ENCODE results near the gene TSPAN32.

The TSPAN32 gene

DNA sequence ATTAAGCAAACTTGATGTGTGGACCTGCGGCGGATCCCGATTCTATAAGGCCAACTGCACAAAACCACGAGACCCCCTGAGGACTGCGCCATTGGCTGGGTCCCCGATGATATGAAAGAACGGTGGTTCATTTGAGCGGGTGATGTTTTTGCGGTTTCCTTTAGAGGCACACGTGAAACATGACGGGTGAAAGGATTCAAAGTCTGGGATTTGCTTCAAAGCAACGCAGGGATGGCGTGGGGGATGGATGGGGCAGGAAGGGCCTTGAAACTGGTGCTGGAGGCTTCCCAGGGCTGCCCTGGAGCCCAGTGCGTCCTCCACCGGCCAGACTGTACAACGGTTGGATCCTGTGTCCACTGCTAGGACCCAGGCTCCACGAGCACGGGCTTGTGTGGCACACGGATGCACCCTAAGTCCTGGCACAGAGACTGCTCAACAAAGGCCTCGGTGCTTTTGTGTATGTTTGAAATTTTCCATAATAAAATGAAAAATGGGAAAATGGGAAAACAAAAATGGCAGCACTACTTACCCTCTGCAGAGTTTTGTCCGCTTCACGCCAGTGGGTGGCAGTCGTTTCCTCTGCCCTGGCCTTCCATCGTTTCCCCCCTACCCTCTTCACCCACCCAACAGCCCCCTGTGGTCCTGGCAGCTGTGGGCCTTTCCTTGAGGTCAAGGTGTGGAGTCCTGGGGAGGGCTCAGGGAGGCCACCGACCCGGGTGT, 35.1 kb upstream of the TSPAN32 start:
- peak; percentile 64 for ATAC-seq (ENCODE audit: insufficient read depth, low read depth)
- TF ChIP-seq EZH2 (IDR thresholded peaks at IDR 0.05; ENCODE audit: borderline replicate concordance, low read depth, low read length, severe bottlenecking) = no peak
- TF ChIP-seq, protein P1, sequence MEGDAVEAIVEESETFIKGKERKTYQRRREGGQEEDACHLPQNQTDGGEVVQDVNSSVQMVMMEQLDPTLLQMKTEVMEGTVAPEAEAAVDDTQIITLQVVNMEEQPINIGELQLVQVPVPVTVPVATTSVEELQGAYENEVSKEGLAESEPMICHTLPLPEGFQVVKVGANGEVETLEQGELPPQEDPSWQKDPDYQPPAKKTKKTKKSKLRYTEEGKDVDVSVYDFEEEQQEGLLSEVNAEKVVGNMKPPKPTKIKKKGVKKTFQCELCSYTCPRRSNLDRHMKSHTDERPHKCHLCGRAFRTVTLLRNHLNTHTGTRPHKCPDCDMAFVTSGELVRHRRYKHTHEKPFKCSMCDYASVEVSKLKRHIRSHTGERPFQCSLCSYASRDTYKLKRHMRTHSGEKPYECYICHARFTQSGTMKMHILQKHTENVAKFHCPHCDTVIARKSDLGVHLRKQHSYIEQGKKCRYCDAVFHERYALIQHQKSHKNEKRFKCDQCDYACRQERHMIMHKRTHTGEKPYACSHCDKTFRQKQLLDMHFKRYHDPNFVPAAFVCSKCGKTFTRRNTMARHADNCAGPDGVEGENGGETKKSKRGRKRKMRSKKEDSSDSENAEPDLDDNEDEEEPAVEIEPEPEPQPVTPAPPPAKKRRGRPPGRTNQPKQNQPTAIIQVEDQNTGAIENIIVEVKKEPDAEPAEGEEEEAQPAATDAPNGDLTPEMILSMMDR (IDR thresholded peaks at IDR 0.05; ENCODE audit: borderline replicate concordance, extremely low read depth, low read length, poor library complexity, severe bottlenecking) = peak; percentile 17

DNA sequence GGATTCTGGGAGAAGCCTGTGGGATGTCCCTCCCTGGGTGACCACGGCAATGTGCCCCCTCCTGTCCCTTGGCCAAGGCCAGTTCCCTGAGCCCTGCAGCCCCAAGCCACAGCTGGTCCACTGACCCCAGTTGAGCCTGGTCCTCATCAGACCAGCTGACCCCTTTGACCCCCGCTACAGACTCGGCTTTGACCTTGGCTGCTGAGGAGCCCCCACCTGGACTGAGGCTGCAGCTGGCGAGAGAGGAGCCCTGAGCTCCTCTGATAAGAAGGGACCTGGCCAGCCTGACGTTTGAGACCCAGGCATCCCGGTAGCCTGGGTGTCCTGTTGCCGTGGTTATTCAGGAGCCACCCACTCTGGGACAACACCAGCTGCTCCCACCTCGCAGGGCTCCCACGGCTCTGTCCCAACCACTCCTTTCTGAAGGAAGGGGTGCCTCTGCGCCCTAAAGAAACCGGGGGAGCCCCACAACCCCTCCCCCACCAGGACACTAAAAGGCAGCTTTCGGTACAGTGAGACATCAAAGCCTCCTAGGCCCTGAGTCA, 34.4 kb upstream of the TSPAN32 start:
- Histone ChIP-seq H3K36me3 (ENCODE audit: insufficient read depth, low read length) (no peaks in the 10 kb centered on the region), H3K4me2 (ENCODE audit: insufficient read depth, low read length) (peak overlapping the region; percentile 54), H3K9ac (ENCODE audit: low read depth, low read length) (peak overlapping the region; percentile 74), H3K27me3 (ENCODE audit: insufficient read depth, low read length, poor library complexity) (no peaks in the 10 kb centered on the region), H3K27ac (ENCODE audit: low read length) (peak overlapping the region; percentile 96), H3K4me3 (ENCODE audit: low read depth in 1 of 2, low read length in 2 of 2) (peak overlapping the region in 1 of 2 experiments; percentile 60; a peak in 2 of 4 replicates), H4K20me1 (ENCODE audit: insufficient read depth, low read length) (no peaks in the 10 kb centered on the region), H3K9me3 (ENCODE audit: insufficient read depth, low read length, severe bottlenecking) (no peaks in the 10 kb centered on the region), H3K4me1 (ENCODE audit: insufficient read depth, low read length) (peaks cover 73% of the 10 kb centered on the region), H2AFZ (ENCODE audit: low read depth, low read length) (no peak overlapping the region), H3K79me2 (ENCODE audit: insufficient read depth, low read length) (no peaks in the 10 kb centered on the region)
- ATAC-seq (ENCODE audit: insufficient read depth, low read depth) = no peak
- TF ChIP-seq, protein P1 (IDR thresholded peaks at IDR 0.05; ENCODE audit: borderline replicate concordance, extremely low read depth, low read length, poor library complexity, severe bottlenecking) = no peak
- no peak for TF ChIP-seq EZH2 (IDR thresholded peaks at IDR 0.05; ENCODE audit: borderline replicate concordance, low read depth, low read length, severe bottlenecking)
- DNase-seq = peak; percentile 32

More for the DNA sequence above, 35.1 kb upstream of the TSPAN32 start:
- H2AFZ ChIP-seq (ENCODE audit: low read depth, low read length) = peak overlapping the region; percentile 49
- peaks cover 73% of the 10 kb centered on the region for H3K4me1 ChIP-seq (ENCODE audit: insufficient read depth, low read length)
- no peaks in the 10 kb centered on the region for H3K79me2 ChIP-seq (ENCODE audit: insufficient read depth, low read length)
- no peaks in the 10 kb centered on the region for H3K9me3 ChIP-seq (ENCODE audit: insufficient read depth, low read length, severe bottlenecking)
- no peaks in the 10 kb centered on the region for H4K20me1 ChIP-seq (ENCODE audit: insufficient read depth, low read length)
- peak; percentile 90 for DNase-seq
- H3K36me3 ChIP-seq (ENCODE audit: insufficient read depth, low read length) = no peaks in the 10 kb centered on the region
- H3K27ac ChIP-seq (ENCODE audit: low read length) = peak overlapping the region; percentile 96
- no peaks in the 10 kb centered on the region for H3K27me3 ChIP-seq (ENCODE audit: insufficient read depth, low read length, poor library complexity)
- peak overlapping the region; percentile 74 for H3K9ac ChIP-seq (ENCODE audit: low read depth, low read length)
- H3K4me3 ChIP-seq (ENCODE audit: low read depth in 1 of 2, low read length in 2 of 2) = peak overlapping the region in 1 of 2 experiments; percentile 60; a peak in 2 of 4 replicates
- H3K4me2 ChIP-seq (ENCODE audit: insufficient read depth, low read length) = peak overlapping the region; percentile 54

DNA sequence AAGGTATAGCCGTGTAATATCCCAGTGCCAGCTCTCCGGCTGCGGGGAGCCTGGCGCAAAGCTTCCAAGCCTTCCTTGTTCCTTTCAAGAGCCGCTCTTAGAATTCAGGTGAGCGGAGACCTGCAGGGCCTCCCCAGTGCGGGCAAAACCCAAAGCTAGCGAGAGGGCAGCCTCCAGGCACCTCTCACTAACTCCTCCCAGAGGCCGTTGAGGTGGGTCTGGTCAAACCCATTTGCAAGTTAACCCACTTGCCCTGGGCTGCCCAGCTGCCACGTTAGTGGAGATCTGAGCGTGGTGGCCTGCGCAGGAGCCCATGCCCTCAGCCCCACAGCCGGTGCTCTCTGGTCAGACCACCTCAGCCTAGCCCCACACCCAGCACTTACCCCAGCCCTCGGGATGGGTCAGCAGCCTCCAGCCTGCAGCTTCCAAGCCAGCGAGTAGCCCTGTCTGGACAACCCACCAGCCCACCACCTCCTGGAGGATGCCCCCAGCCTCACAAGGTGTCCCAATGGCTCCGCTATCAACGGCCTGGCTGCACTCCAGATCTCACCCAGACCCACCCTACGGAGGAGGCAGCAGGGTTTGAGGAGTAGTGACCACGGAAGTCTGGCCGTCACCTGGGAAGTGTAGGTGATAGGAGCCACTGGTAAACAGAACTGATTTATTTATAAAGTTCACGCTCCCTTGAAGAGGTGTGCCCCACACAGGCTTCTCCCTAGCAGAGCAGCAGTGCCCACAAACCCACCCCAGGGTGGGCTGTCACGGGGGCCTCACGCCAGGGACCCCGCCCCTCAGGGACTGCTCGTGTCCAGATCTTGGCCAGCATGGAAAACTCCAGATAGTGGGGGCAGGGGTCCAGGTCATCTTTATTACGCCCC, 33.7 kb upstream of the TSPAN32 start:
- peak overlapping the region in 1 of 2 experiments; percentile 60; a peak in 3 of 4 replicates for H3K4me3 ChIP-seq (ENCODE audit: low read depth in 1 of 2, low read length in 2 of 2)
- TF ChIP-seq EZH2 (IDR thresholded peaks at IDR 0.05; ENCODE audit: borderline replicate concordance, low read depth, low read length, severe bottlenecking) = no peak
- TF ChIP-seq, protein P1 (IDR thresholded peaks at IDR 0.05; ENCODE audit: borderline replicate concordance, extremely low read depth, low read length, poor library complexity, severe bottlenecking) = no peak
- peak overlapping the region; percentile 96 for H3K27ac ChIP-seq (ENCODE audit: low read length)
- H4K20me1 ChIP-seq (ENCODE audit: insufficient read depth, low read length) = no peaks in the 10 kb centered on the region
- no peak for DNase-seq
- no peaks in the 10 kb centered on the region for H3K9me3 ChIP-seq (ENCODE audit: insufficient read depth, low read length, severe bottlenecking)
- no peaks in the 10 kb centered on the region for H3K36me3 ChIP-seq (ENCODE audit: insufficient read depth, low read length)
- no peaks in the 10 kb centered on the region for H3K79me2 ChIP-seq (ENCODE audit: insufficient read depth, low read length)
- no peak overlapping the region; the same call in 1 of the 2 replicates for H2AFZ ChIP-seq (ENCODE audit: low read depth, low read length)
- H3K4me1 ChIP-seq (ENCODE audit: insufficient read depth, low read length) = peaks cover 69% of the 10 kb centered on the region
- H3K4me2 ChIP-seq (ENCODE audit: insufficient read depth, low read length) = peak overlapping the region; percentile 54
- ATAC-seq (ENCODE audit: insufficient read depth, low read depth) = no peak
- no peaks in the 10 kb centered on the region for H3K27me3 ChIP-seq (ENCODE audit: insufficient read depth, low read length, poor library complexity)
- peak overlapping the region; percentile 74 for H3K9ac ChIP-seq (ENCODE audit: low read depth, low read length)
